ENCODE data around the gene NPIPB12.
"Not testable (repeated sequence)": the region's sequence is repeated elsewhere in the genome, so short reads cannot be mapped to it uniquely, and the experiment has no call there.

The NPIPB12 gene

GRCh38 chr16:29506308-29506707, at the start of gene NPIPB12:
NPIPB12 (minus strand) TSS chr16:29506408.
- not testable (repeated sequence) for DNase-seq (ENCODE audit: low read depth)

DNA sequence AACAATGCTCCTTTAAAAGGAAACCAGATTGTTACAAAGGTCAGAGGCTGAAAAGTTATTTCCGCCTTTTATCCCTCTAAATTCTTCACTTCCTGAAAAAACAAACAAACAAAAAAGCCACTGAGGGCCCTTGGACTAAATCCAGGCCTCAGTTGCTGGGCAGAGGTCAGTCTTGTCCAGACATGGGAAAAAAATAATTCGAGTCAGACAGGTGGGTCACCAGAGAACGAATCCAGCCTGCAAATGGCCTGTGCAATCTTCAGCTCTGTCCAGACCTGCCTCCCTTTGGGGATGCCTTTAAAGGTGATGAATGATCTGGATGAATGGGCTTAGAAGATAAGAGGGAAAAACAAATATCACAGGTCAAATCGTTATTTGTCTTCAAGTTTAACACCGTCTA, 15.3 kb upstream of the NPIPB12 start:
- DNase-seq (ENCODE audit: low read depth), result not testable (repeated sequence)

DNA sequence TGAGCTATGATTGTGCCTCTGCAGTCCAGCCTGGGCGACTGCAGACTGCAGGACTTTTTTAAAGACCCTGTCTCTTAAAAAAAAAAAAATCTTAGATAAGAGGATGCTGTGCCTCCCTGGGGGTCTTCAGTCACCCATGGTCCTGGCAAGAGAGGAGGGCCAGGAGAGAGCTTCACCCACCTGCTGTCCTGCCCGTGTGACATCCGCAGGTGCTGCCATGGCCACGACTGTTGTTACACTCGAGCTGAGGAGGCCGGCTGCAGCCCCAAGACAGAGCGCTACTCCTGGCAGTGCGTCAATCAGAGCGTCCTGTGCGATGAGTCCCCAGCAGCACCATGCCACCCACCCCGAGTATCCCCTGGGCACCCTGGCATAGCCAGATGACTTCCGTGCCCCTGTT, 23.9 kb downstream of the NPIPB12 start:
- not testable (repeated sequence) for DNase-seq (ENCODE audit: low read depth)

DNA sequence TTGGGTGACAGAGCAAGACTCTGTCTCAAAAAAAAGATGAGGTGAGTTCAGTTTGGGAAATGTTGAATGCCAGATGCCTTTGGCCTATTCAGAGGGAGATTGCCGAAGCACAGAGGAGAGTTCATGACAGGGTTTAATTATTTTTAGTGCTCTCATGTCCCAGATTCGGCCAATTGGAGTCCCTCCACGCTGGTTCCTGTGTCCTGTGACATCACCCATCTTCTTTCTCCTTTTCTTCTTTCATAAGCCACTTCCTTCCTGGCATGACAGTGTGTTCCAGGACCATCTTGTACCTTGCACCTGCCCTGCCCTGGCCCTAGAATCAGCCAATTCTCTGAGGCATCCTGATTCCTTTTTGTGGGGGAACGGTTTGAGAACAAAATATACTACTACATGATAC, 34.1 kb downstream of the NPIPB12 start:
- not testable (repeated sequence) for DNase-seq (ENCODE audit: low read depth)

- not testable (repeated sequence) for DNase-seq (ENCODE audit: low read depth)
Measured at GRCh38 chr16:29469660-29470059, 36.5 kb downstream of the NPIPB12 start.

DNA sequence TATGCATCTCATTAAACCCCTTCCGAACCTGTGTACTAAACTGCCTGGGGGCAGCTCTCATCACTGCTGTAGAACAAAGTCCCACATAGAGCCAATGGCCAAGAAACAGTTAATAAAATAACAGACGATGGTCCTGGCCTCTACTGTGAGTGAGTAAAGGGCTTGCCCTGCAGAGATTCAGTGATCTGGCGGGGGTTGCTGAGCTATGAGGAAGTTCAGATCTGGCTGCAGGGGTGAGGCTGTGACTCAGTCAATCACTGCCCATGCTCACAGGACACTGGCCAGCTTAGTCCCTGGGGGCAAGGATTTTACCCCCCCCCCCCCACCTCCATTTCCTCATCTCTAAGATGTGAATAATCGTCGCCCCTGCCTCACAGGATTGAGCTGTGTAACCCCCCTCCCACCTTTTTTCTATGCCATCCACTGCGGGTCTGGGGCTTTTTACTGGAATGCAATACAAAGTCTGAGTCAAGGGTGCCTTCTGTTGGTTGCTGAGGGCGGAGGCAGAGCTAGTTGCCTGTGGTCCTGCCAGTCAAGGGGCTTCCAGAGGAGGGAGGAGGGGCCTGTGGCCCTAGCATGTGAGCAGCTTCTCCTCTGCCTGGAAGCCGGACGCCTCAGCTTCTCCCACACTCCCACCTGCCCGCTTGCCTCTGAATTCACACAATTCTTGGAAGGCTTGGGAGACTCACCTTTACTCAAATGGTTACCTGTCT, 38.4 kb downstream of the NPIPB12 start:
- not testable (repeated sequence) for DNase-seq (ENCODE audit: low read depth)

DNA sequence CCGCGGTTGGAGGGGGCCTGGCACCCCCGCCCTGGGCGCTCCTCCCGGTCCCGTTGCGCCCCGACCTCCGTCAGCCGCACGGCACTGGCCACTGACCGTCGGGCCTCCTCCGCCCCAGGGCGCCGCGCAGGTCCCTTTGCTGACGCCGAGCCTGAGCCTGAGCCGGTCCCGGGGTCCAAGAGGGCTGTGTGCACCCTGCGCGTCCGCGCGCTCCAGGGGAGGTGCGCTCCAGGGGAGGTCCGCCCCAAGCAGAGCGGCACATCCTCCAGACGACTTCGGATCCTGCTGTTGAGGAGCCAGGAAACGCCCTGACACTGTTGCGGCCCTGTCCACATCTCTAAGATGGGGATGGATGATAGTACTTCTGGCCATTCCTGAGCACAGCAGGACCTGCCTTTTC, 39.3 kb downstream of the NPIPB12 start:
- DNase-seq (ENCODE audit: low read depth), result not testable (repeated sequence)

DNA sequence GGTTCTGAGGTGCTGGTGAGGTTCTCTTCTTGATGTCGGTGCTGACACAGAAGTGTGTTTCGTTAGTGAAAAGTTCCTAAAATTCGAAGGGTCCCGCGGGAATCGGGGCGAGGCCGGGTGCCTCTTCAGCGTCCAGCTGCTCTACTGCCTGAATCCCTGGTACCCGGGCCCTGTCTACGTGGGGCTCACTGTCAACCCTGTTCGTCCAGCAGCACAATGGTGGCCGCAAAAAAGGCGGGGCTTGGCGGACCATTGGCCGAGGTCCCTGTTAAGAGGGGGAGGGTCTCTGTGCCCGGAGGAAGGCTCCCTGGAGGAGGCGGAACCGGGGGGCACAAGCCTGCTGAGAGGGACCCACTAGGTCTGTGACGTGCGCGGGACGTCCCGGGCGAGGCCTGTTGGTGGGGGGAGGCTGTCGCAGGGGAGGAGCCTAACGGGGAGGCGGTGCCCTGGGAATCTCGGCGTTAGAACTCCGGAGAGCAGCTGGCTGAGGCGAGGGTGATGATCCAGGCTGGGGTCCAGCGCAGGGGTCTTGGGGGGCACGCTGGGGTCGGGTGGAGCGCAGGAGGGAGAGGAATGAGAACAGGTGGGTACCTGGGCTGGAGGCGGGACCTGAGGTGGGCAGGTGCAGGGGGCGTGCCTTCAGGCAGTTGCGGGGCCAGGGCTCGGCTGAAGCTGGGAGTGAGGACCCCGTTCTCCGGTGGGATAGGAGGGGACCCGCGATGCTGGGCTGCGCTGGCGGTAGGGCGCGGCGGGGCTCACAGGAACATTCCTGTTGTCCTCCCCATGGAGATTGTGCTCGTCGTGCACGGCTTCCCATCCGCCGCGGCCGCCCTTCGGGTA, 40.0 kb downstream of the NPIPB12 start:
- DNase-seq (ENCODE audit: low read depth), result not testable (repeated sequence)

DNA sequence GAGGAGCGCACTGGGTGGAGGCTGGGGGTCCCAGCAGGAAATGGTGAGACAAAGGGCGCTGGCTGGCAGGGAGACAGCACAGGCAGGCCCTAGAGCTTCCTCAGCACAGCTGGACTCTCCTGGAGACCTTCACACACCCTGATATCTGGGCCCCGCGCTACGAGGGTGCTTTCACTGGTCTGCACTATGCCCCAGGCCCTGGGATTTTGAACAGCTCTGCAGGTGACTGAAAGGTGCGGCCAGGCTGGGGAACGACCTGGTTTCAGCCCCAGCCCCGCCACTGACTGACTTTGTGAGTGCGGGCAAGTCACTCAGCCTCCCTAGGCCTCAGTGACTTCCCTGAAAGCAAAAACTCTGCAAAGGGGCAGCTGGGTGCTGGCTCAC, 45.6 kb downstream of the NPIPB12 start:
- DNase-seq (ENCODE audit: low read depth), result not testable (repeated sequence)

- not testable (repeated sequence) for DNase-seq (ENCODE audit: low read depth)
Measured at GRCh38 chr16:29459706-29460646, 46.2 kb downstream of the NPIPB12 start, which contains the start of gene SULT1A4. SULT1A4 (plus strand) TSS chr16:29459913; CDS start chr16:29461386, 1,473 bp downstream.

DNA sequence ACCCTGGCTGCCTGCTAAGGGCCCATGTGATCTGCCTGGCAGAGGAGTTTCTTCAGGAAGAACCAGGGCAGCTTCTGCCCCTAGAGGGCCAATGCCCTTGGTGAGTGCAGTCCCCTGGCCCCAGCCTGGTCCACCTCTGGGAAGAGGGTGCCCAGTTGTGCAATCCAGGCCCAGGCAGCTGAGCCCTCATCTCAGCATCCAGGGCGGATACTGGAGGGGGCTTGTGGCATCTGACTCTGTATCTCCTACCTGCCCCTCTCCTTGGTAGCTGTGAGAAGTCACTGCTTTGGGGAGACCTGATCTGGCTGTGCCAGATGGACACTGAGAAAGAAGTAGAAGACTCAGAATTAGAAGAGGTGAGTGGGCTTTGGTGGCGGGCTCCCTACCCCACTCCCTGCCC, 48.5 kb downstream of the NPIPB12 start:
- DNase-seq (ENCODE audit: low read depth), result not testable (repeated sequence)

GRCh38 chr16:29454828-29455227, 51.4 kb downstream of the NPIPB12 start:
- not testable (repeated sequence) for DNase-seq (ENCODE audit: low read depth)

DNA sequence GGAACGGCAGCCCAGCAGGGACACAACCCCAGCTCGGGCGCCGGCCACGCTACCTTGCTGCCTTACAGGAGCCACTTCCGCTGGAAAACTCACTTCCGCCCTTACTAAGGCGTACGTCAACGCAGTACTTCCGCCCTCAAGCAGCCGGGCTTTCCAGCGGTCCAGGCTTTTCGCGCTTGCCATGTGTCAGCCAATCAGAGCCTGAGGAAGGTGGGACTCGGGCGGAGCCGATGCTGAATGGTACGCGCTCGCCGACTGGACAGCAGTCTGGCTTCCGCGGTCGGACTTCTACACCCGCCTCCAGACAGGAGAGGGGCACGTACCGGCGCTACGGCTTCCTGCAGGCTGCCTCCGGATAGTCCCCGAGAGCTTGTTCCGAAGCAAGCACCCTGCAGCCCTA, 51.9 kb downstream of the NPIPB12 start, which contains the start of the genes BOLA2 and SLX1B:
Gene BOLA2, minus strand, starts transcription at position 83 of the 400 bp plus-strand sequence. CDS start 98 bp downstream, outside the sequence.
Gene SLX1B, plus strand, starts transcription at position 265 of the 400 bp plus-strand sequence.
- DNase-seq (ENCODE audit: low read depth), result not testable (repeated sequence)

- not testable (repeated sequence) for DNase-seq (ENCODE audit: low read depth)
Measured at GRCh38 chr16:29453754-29454153, 52.5 kb downstream of the NPIPB12 start.
